Stimulated activated naive B cell treated with anti-CD40 and anti-IgM and Interleukin-4, amounts not matched to agents 10 μg/mL and 1 μg/mL and 100 μg/mL, for 72 hours (primary cell): ENCODE data around the gene PODNL1.

Experiments used
- ATAC-seq, 2 donors: fragments of 150-1000 bp; cut with Tn5 transposase; replicated peaks; 2 replicates each; pipeline ENCODE4 v1.10.0; 2021; ENCODE audit warnings: moderate library complexity in 1 of 2
- DNase-seq: peaks from one replicate; pipeline ENCODE4 v3.0.0; 2021
- H3K27ac Mint-ChIP-seq: one replicate; pipeline ENCODE4 v1.8.0; 2022; ENCODE audit warnings: mild to moderate bottlenecking, mixed read lengths
- H3K27me3 Mint-ChIP-seq, 2 donors: one replicate each; pipeline ENCODE4 v1.8.0; 2022; ENCODE audit warnings: mixed read lengths in 2 of 2
- H3K36me3 Mint-ChIP-seq, 2 donors: one replicate each; pipeline ENCODE4 v1.8.0; 2022; ENCODE audit warnings: mixed read lengths in 2 of 2, mild to moderate bottlenecking in 1 of 2
- H3K4me1 Mint-ChIP-seq, 2 donors: one replicate each; pipeline ENCODE4 v1.8.0; 2022; ENCODE audit warnings: mixed read lengths in 2 of 2, mild to moderate bottlenecking in 1 of 2
- H3K4me3 Mint-ChIP-seq, 2 donors: one replicate each; pipeline ENCODE4 v1.8.0; 2022; ENCODE audit warnings: mild to moderate bottlenecking in 2 of 2, mixed read lengths in 2 of 2, moderate library complexity in 1 of 2
- H3K9me3 Mint-ChIP-seq, 2 donors: one replicate each; pipeline ENCODE4 v1.8.0; 2022; ENCODE audit warnings: mixed read lengths in 2 of 2, mild to moderate bottlenecking in 1 of 2

Gene PODNL1

DNA sequence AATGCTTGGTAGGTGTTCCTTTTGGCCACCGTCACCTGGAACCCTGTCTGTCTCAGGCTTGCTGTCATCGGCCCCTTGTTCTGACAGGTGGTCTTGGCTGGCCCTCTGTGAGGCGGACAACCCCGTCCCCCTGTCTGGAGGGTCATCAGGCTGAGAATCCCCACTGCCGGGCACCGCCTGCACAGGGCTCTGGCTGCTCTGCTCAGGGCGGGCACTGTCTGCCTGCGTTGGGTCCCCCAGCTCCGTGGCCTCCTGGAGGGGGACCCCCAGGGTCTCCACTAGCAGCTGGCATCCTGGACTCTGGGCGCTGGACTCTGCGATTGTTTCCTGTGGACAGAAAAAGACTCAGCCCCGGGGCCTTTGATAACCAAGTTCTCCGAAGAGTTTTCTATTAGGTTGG is 48.1 kb downstream of the PODNL1 start:
- Mint-ChIP-seq H3K4me3 (no peak overlapping the region), H3K27me3 (peaks cover 0 to 5% of the 10 kb centered on the region in 2 donors), H3K4me1 (no peaks in the 10 kb centered on the region), H3K36me3 (no peaks in the 10 kb centered on the region), H3K27ac (no peak overlapping the region), H3K9me3 (no peaks in the 10 kb centered on the region)
- DNase-seq (no peak), ATAC-seq (no peak)

- peaks cover 0 to 3% of the 10 kb centered on the region in 2 donors for H3K4me1 Mint-ChIP-seq
- H3K36me3 Mint-ChIP-seq: no peaks in the 10 kb centered on the region
- H3K9me3 Mint-ChIP-seq: no peaks in the 10 kb centered on the region
- ATAC-seq (no peak), DNase-seq (no peak)
- H3K27me3 Mint-ChIP-seq: peaks cover 0 to 5% of the 10 kb centered on the region in 2 donors
- H3K27ac Mint-ChIP-seq: no peak overlapping the region
- no peak overlapping the region for H3K4me3 Mint-ChIP-seq
Measured at GRCh38 chr19:13888281-13888680, 49.9 kb downstream of the PODNL1 start.

GRCh38 chr19:13887517-13887916 is 50.7 kb downstream of the PODNL1 start:
- Mint-ChIP-seq H3K9me3 (no peaks in the 10 kb centered on the region), H3K27ac (no peak overlapping the region), H3K27me3 (peaks cover 0 to 5% of the 10 kb centered on the region in 2 donors), H3K36me3 (no peaks in the 10 kb centered on the region), H3K4me3 (no peak overlapping the region), H3K4me1 (peaks cover 5 to 7% of the 10 kb centered on the region in 2 donors)
- DNase-seq: no peak
- ATAC-seq: no peak

DNA sequence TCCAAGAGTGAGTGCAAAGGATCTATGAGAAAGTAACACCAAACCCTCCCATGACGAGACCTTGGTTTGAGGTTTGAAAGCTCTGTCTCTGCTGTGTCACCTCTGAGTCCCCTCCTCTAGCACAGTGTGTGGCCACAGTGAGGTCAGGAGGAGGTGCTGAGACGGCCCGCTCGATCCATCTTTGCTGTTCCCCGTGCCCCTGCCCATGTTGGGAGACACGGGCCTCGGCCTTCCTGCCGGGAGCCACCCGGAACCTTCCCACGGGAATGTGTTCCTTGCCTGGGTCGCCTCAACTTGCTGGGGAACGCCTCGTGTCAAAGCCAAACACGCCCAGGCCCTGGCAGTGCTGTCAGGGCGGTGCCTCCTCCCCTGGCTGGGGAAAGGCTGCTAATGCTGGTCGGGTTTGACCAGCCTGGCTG is 51.2 kb downstream of the PODNL1 start:
- H3K4me3 Mint-ChIP-seq: no peak overlapping the region

GRCh38 chr19:13885826-13886365 is 52.3 kb downstream of the PODNL1 start:
- DNase-seq (no peak), ATAC-seq (no peak)
- Mint-ChIP-seq H3K36me3 (no peaks in the 10 kb centered on the region), H3K9me3 (no peaks in the 10 kb centered on the region), H3K27ac (no peak overlapping the region), H3K27me3 (peaks cover 0 to 5% of the 10 kb centered on the region in 2 donors), H3K4me1 (peaks cover 21 to 22% of the 10 kb centered on the region in 2 donors), H3K4me3 (no peak overlapping the region)

More for the DNA sequence above, 51.2 kb downstream of the PODNL1 start:
- H3K27ac Mint-ChIP-seq: no peak overlapping the region
- peaks cover 10 to 12% of the 10 kb centered on the region in 2 donors for H3K4me1 Mint-ChIP-seq
- H3K9me3 Mint-ChIP-seq: no peaks in the 10 kb centered on the region
- no peaks in the 10 kb centered on the region for H3K36me3 Mint-ChIP-seq
- DNase-seq (no peak), ATAC-seq (no peak)
- peaks cover 0 to 5% of the 10 kb centered on the region in 2 donors for H3K27me3 Mint-ChIP-seq

GRCh38 chr19:13884726-13885591 is 53.3 kb downstream of the PODNL1 start:
- peaks cover 0 to 5% of the 10 kb centered on the region in 2 donors for H3K27me3 Mint-ChIP-seq
- H3K4me1 Mint-ChIP-seq: peaks cover 28 to 31% of the 10 kb centered on the region in 2 donors
- H3K4me3 Mint-ChIP-seq: no peak overlapping the region
- no peaks in the 10 kb centered on the region for H3K36me3 Mint-ChIP-seq
- H3K9me3 Mint-ChIP-seq: no peaks in the 10 kb centered on the region
- H3K27ac Mint-ChIP-seq: no peak overlapping the region
- no peak for ATAC-seq
- no peak for DNase-seq

DNA sequence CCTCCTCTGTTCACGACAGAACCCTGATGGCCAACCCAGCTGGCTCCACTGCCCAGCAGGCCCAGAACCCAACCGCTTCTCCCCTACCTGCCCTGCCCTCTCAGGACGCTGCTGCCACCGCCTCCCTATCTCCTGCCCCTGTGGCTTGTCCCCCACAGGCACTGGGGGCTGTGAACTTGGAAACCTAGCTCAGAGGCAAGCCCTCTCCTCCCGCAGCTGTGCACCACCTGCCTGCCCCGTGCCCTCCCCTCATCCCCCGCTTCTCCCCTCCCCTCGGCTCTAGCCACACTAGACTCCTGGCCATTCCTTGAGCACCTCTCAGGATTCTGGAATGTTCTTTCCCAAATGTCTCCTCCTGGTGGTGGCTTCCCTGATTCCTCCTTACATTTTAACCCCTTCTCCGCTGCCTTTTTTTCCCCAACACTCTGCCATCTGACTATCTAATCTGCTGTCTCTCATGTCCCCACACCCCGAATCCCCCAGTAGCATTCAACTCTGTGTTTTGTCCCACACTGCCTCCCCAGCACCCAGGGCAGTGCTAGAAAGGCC is 54.6 kb downstream of the PODNL1 start:
- Mint-ChIP-seq H3K27me3 (peaks cover 0 to 5% of the 10 kb centered on the region in 2 donors), H3K9me3 (no peaks in the 10 kb centered on the region), H3K4me3 (no peak overlapping the region), H3K27ac (no peak overlapping the region), H3K4me1 (peaks cover 30 to 34% of the 10 kb centered on the region in 2 donors), H3K36me3 (no peaks in the 10 kb centered on the region)
- no peak for DNase-seq
- no peak for ATAC-seq

GRCh38 chr19:13882836-13883235 is 55.4 kb downstream of the PODNL1 start:
- peaks cover 0 to 5% of the 10 kb centered on the region in 2 donors for H3K27me3 Mint-ChIP-seq
- DNase-seq: no peak
- ATAC-seq: no peak
- no peaks in the 10 kb centered on the region for H3K36me3 Mint-ChIP-seq
- H3K4me1 Mint-ChIP-seq: peaks cover 30 to 34% of the 10 kb centered on the region in 2 donors
- no peak overlapping the region for H3K4me3 Mint-ChIP-seq
- no peaks in the 10 kb centered on the region for H3K9me3 Mint-ChIP-seq
- H3K27ac Mint-ChIP-seq: no peak overlapping the region

GRCh38 chr19:13882419-13882795 is 55.8 kb downstream of the PODNL1 start:
- no peaks in the 10 kb centered on the region for H3K9me3 Mint-ChIP-seq
- DNase-seq: no peak
- H3K36me3 Mint-ChIP-seq: no peaks in the 10 kb centered on the region
- peak overlapping the region in 1 of 2 donors; percentile 67 for H3K4me3 Mint-ChIP-seq
- peaks cover 0 to 5% of the 10 kb centered on the region in 2 donors for H3K27me3 Mint-ChIP-seq
- peaks cover 30 to 34% of the 10 kb centered on the region in 2 donors for H3K4me1 Mint-ChIP-seq
- no peak for ATAC-seq
- H3K27ac Mint-ChIP-seq: peak overlapping the region; percentile 88

GRCh38 chr19:13881692-13882418 is 56.4 kb downstream of the PODNL1 start:
- peak overlapping the region; percentile 31 to 67 for H3K4me3 Mint-ChIP-seq
- DNase-seq: no peak
- ATAC-seq: peak; percentile 28 to 33
- H3K9me3 Mint-ChIP-seq: no peaks in the 10 kb centered on the region
- peak overlapping the region; percentile 88 for H3K27ac Mint-ChIP-seq
- no peaks in the 10 kb centered on the region for H3K36me3 Mint-ChIP-seq
- H3K4me1 Mint-ChIP-seq: peaks cover 30 to 34% of the 10 kb centered on the region in 2 donors
- no peaks in the 10 kb centered on the region for H3K27me3 Mint-ChIP-seq

GRCh38 chr19:13881251-13881691 is 56.9 kb downstream of the PODNL1 start:
- Mint-ChIP-seq H3K4me3 (peak overlapping the region; percentile 31 to 67), H3K4me1 (peaks cover 30 to 34% of the 10 kb centered on the region in 2 donors), H3K27me3 (peaks cover 0 to 4% of the 10 kb centered on the region in 2 donors), H3K9me3 (no peaks in the 10 kb centered on the region), H3K36me3 (no peaks in the 10 kb centered on the region), H3K27ac (peak overlapping the region; percentile 88)
- DNase-seq (no peak), ATAC-seq (no peak)
